ENCODE measurements around the gene SFXN1.
"Not testable (repeated sequence)": the region's sequence is repeated elsewhere in the genome, so short reads cannot be mapped to it uniquely, and the experiment has no call there.

Gene SFXN1

DNA sequence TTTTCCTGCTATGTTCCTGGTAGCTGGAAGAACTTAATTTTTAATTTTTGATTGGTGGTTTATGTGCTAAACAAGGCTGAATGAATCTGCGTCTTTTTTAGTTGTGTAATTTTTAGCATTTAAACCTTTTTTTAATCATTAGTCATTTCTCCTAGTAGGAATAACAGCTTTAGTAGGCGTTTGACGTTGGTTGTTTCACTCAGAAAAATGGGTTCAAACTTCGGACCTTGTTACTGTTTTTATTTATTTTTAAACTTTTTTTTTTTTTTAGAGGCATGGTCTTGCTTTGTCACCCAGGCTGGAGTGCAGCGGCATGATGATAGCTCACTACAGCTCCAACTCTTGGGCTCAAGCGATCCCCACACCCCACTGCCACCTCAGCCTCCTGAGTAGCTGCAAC, 12.9 kb downstream of the SFXN1 start:
- TF ChIP-seq, protein P1, sequence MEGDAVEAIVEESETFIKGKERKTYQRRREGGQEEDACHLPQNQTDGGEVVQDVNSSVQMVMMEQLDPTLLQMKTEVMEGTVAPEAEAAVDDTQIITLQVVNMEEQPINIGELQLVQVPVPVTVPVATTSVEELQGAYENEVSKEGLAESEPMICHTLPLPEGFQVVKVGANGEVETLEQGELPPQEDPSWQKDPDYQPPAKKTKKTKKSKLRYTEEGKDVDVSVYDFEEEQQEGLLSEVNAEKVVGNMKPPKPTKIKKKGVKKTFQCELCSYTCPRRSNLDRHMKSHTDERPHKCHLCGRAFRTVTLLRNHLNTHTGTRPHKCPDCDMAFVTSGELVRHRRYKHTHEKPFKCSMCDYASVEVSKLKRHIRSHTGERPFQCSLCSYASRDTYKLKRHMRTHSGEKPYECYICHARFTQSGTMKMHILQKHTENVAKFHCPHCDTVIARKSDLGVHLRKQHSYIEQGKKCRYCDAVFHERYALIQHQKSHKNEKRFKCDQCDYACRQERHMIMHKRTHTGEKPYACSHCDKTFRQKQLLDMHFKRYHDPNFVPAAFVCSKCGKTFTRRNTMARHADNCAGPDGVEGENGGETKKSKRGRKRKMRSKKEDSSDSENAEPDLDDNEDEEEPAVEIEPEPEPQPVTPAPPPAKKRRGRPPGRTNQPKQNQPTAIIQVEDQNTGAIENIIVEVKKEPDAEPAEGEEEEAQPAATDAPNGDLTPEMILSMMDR (IDR thresholded peaks at IDR 0.05) = no peak
- no peak for DNase-seq
- Histone ChIP-seq H3K9me3 (no peaks in the 10 kb centered on the region), H3K27me3 (no peaks in the 10 kb centered on the region), H3K27ac (no peak overlapping the region), H3K4me3 (no peak overlapping the region), H3K4me1 (peaks cover 0 to 23% (median 6%) of the 10 kb centered on the region in 4 donors), H3K36me3 (peaks cover 9 to 31% (median 24%) of the 10 kb centered on the region in 3 donors)
- intact Hi-C loops (cut with DNase I; ENCODE audit: low total_unique reads) = no loop called here

DNA sequence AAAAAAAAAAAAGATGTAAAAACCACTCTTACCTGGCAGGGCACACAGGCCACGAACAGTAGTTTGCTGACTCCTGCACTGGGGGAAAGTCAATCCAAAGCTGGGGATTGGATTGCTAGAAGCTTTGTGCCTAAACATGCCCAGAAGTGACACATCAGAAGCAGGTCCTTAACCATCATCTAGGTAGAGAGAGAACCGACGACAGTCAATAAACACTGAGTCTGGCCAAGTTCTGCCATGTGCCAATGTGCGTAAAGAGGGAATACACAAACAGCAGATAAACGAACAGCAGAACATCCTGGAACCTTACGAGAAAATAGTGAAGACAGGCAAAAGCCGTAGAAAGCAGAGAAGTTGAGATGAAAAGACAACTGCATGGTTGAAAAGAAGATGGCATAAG, 14.9 kb downstream of the SFXN1 start:
- H3K27ac ChIP-seq = peak overlapping the region; percentile 44 to 63
- no peaks in the 10 kb centered on the region for H3K27me3 ChIP-seq
- H3K9me3 ChIP-seq = no peaks in the 10 kb centered on the region
- H3K4me3 ChIP-seq = no peak overlapping the region
- peaks cover 0 to 23% (median 6%) of the 10 kb centered on the region in 4 donors for H3K4me1 ChIP-seq
- TF ChIP-seq, protein P1 (IDR thresholded peaks at IDR 0.05) = no peak
- intact Hi-C loops (cut with DNase I; ENCODE audit: low total_unique reads) = no loop called here
- peaks cover 9 to 42% (median 24%) of the 10 kb centered on the region in 3 donors for H3K36me3 ChIP-seq
- no peak for DNase-seq

DNA sequence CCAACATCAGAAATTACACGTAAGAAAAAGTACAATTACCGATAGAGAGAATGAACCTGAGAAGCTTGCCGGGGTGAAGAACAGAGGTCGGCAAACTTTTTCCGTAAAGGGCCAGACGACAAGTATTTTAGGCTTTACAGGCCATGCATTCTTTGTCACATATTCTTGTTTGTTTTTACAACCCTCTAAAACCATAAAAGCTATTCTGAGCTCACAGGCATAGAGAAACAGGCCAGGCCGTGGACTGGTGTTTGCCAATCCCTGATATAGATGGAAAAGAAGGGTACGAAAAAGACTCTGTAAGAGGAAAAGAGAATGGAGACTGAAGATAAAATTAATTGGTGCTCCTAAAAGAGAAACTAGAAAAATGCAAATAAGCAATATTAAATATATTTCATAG, 15.4 kb downstream of the SFXN1 start:
- Histone ChIP-seq H3K4me3 (no peak overlapping the region), H3K4me1 (peaks cover 0 to 23% (median 6%) of the 10 kb centered on the region in 4 donors), H3K27me3 (no peaks in the 10 kb centered on the region), H3K9me3 (no peaks in the 10 kb centered on the region), H3K27ac (peak overlapping the region; percentile 44 to 63), H3K36me3 (peaks cover 9 to 42% (median 25%) of the 10 kb centered on the region in 3 donors)
- intact Hi-C loops (cut with DNase I; ENCODE audit: low total_unique reads) = no loop called here
- DNase-seq = no peak
- TF ChIP-seq, protein P1 (IDR thresholded peaks at IDR 0.05) = no peak

DNA sequence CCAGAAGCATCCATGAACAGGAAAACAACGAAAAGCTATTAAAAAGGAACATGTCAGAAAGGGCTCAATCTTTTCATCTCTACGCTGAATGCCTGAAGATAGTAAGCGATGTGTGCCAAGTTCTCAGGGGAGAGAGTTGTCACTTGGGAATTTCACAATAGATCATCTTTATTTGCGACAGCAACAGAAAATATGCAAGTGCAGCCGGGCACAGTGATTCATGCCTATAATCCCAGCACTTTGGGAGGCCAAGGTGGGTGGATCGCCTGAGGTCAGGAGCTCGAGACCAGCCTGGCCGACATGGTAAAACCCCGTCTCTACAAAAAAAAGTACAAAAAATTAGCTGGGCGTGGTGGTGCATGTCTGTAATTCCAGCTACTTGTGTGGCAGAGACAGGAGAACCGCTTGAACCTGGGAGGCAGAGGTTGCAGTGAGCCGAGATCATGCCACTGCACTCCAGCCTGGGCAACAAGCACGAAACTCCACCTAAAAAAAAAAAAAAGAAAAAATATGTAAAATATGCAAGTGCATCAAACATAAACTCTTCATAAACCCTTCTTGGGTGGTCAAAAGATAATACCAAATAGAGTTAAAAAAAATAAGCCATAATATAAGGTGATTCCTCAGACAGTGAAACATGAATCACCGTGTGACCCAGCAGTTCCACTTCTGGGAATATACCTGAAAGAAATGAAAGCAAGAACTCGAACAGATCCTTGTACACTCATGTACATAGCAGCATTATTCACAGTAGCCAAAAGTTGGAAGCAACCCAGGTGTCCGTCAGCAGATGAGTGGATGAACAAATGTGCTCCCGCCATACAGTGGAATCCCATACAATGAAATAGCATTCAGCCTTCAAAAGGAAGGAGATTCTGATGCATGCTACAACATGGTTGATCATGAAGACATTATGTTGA, 16.2 kb downstream of the SFXN1 start:
- no peak overlapping the region for H3K4me3 ChIP-seq
- intact Hi-C loops (cut with DNase I; ENCODE audit: low total_unique reads) = no loop called here
- H3K4me1 ChIP-seq = peaks cover 0 to 23% (median 6%) of the 10 kb centered on the region in 4 donors
- peak overlapping the region; percentile 44 to 63 for H3K27ac ChIP-seq
- H3K36me3 ChIP-seq = peaks cover 9 to 44% (median 33%) of the 10 kb centered on the region in 3 donors
- TF ChIP-seq, protein P1 (IDR thresholded peaks at IDR 0.05) = no peak
- H3K27me3 ChIP-seq = no peaks in the 10 kb centered on the region
- no peak for DNase-seq
- H3K9me3 ChIP-seq = no peaks in the 10 kb centered on the region

DNA sequence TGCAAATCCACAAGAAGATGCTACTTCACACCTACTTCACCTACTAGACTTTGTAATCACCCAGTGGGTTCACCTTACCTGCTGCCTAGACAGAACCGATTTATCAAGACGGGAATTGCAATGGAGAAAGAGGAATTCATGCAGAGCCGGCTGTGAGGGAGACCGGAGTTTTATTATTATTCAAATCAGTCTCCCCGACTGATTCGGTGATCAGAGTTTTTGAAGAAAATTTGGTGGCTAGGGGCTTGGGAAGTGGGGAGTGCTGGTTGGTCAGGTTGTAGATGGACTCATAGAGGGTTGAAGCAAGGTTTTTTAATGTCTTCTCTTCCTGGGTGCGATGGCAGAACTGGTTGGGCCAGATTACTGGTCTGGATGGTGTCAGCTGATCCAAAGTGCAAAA, 23.4 kb downstream of the SFXN1 start:
- H3K27ac ChIP-seq = no peak overlapping the region
- no peak for DNase-seq
- intact Hi-C loops (cut with DNase I; ENCODE audit: low total_unique reads) = no loop called here
- peaks cover 0 to 15% (median 14%) of the 10 kb centered on the region in 3 donors for H3K36me3 ChIP-seq
- H3K4me1 ChIP-seq = no peaks in the 10 kb centered on the region
- TF ChIP-seq, protein P1 (IDR thresholded peaks at IDR 0.05) = no peak
- H3K4me3 ChIP-seq = no peak overlapping the region
- H3K9me3 ChIP-seq = no peaks in the 10 kb centered on the region
- H3K27me3 ChIP-seq = no peaks in the 10 kb centered on the region

DNA sequence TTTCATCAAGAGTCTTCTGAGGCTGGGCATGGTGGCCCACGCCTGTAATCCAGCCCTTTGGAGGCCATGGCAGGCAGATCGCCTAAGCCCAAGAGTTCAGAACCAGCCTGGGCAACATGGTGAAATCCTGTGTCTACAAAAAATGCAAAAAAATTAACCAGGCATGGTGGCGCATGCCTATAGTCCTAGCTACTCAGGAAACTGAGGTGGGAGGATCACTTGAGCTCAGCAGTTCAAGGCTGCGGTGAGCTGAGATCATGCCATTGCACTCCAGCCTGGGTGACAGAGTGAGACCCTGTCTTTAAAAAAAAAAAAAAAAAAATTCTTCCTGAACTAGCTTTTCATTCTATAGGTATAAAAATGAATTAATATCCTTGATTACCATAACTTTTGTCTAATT, 29.3 kb downstream of the SFXN1 start:
- intact Hi-C loops (cut with DNase I; ENCODE audit: low total_unique reads); H3K27ac ChIP-seq; H3K4me3 ChIP-seq; H3K4me1 ChIP-seq; H3K9me3 ChIP-seq; DNase-seq; H3K27me3 ChIP-seq: not testable (repeated sequence)
- H3K36me3 ChIP-seq = peaks cover 33 to 44% (median 38%) of the 10 kb centered on the region in 3 donors
